Posterior cingulate gyrus (tissue), 11 donors: ENCODE results near the gene NCAPH2.

Experiments used
- DNase-seq, 10 donors: peaks; one replicate each; pipeline versions ENCODE4 v3.0.0 to v3.0.0-alpha.2; 2020 to 2021; ENCODE audit warnings: mixed read lengths in 3 of 10
- intact Hi-C: fragments of 100-400 bp; cut with DNase I; formaldehyde crosslinking; loops from one replicate; pipeline ENCODE4 v1.15.1; 2023

The NCAPH2 gene

GRCh38 chr22:50562523-50563412 lies 54.7 kb downstream of the NCAPH2 start, which contains the start of gene SYCE3:
TSS of gene SYCE3 (minus strand) at chr22:50562919. CDS start at chr22:50556405, 6,514 bp downstream.
- intact Hi-C loops, result loop anchor here (2.0 kb wide), 2 partner anchors 20 to 36 kb away; partner anchors contain the start of gene CHKB
- peak; percentile 93 to 100 (median 98) for DNase-seq

- peak in 3 of 10 donors; percentile 12 to 77 (median 76) for DNase-seq
- intact Hi-C loops, result loop anchor here (2.0 kb wide), 2 partner anchors 19 to 37 kb away; partner anchors contain the start of gene CHKB
Measured at GRCh38 chr22:50563413-50564160, 55.6 kb downstream of the NCAPH2 start.

GRCh38 chr22:50564289-50564688 lies 56.3 kb downstream of the NCAPH2 start:
- peak in 2 of 10 donors; percentile 40 for DNase-seq
- intact Hi-C loops, result no loop called here

- intact Hi-C loops, result no loop called here
- DNase-seq, result peak in 2 of 10 donors; percentile 5 to 52
Measured at GRCh38 chr22:50567721-50568252, 59.8 kb downstream of the NCAPH2 start.

GRCh38 chr22:50568626-50569025 lies 60.6 kb downstream of the NCAPH2 start:
- intact Hi-C loops, result no loop called here
- peak in 2 of 10 donors; percentile 25 to 76 for DNase-seq

- intact Hi-C loops, result no loop called here
- peak in 2 of 10 donors; percentile 38 to 52 for DNase-seq
Measured at GRCh38 chr22:50569041-50569459, 61.0 kb downstream of the NCAPH2 start.

GRCh38 chr22:50569896-50570535 lies 62.0 kb downstream of the NCAPH2 start:
- intact Hi-C loops, result no loop called here
- DNase-seq, result peak in 2 of 10 donors; percentile 32 to 69

GRCh38 chr22:50570861-50571260 lies 62.8 kb downstream of the NCAPH2 start:
- peak in 2 of 10 donors; percentile 50 to 63 for DNase-seq
- intact Hi-C loops, result no loop called here

- peak in 2 of 10 donors; percentile 74 to 77 for DNase-seq
- intact Hi-C loops, result no loop called here
Measured at GRCh38 chr22:50571264-50572175, 63.5 kb downstream of the NCAPH2 start.

- intact Hi-C loops, result no loop called here
- peak in 2 of 10 donors; percentile 55 to 75 for DNase-seq
Measured at GRCh38 chr22:50572965-50573364, 64.9 kb downstream of the NCAPH2 start.

GRCh38 chr22:50573491-50574382 lies 65.7 kb downstream of the NCAPH2 start:
- intact Hi-C loops, result no loop called here
- DNase-seq, result peak in 2 of 10 donors; percentile 49 to 72

GRCh38 chr22:50574383-50574755 lies 66.3 kb downstream of the NCAPH2 start:
- intact Hi-C loops, result no loop called here
- peak in 2 of 10 donors; percentile 67 to 73 for DNase-seq
